Fibroblast of lung (primary cell): Measurements from ENCODE around the gene DCAF6.

Source experiments
- EZH2 ChIP-seq: IDR thresholded peaks from 2 replicates; pipeline ENCODE4 v1.5.1; 2012; ENCODE audit warnings: low read length, control low read depth, mild to moderate bottlenecking; ENCODE audit errors: missing control alignments
- TF ChIP-seq, protein P1 (sequence below), 2 donors: IDR thresholded peaks in 1 of 2; conservative IDR thresholded peaks in 1 of 2; 1 replicate in 1 of 2; 2 replicates in 1 of 2; pipeline ENCODE4 v1.5.1; 2011 to 2012; ENCODE audit warnings: low read length in 2 of 2, control low read depth in 1 of 2, inconsistent platforms in 1 of 2, low read depth in 1 of 2, mild to moderate bottlenecking in 1 of 2

DNA sequence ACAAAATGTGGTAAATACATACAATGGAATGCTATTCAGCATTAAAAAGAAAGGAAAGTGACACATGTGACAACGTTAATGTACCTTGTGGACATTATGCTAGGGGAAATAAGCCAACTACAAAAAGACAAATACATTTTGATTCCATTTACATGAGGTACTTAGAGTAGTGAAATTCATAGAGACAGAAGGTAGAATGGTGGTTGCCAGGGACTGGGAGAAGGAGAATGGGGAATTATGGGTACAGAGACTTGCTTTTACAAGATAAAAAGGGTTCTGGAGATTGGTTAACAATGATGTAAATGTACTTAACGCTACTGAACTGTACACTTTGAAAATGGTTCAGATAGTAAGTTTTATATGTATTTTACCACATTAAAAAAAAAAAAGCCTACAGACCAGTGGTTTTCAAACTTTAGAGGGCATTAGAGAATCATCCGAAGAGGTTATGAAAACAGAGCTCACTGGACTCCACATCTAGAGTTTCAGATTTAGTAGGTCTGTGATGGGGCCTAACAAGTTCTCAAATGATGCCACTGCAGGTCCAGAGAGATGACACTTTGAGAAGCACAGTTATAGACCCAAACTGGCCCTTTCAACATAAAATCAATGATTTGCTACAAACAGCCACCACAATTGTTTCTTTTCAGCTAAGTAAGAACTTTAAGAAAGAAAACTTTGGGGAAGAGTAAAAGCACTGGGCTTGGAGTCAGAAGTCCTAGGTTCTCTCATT, 13.0 kb upstream of the DCAF6 start:
- TF ChIP-seq, protein P1, sequence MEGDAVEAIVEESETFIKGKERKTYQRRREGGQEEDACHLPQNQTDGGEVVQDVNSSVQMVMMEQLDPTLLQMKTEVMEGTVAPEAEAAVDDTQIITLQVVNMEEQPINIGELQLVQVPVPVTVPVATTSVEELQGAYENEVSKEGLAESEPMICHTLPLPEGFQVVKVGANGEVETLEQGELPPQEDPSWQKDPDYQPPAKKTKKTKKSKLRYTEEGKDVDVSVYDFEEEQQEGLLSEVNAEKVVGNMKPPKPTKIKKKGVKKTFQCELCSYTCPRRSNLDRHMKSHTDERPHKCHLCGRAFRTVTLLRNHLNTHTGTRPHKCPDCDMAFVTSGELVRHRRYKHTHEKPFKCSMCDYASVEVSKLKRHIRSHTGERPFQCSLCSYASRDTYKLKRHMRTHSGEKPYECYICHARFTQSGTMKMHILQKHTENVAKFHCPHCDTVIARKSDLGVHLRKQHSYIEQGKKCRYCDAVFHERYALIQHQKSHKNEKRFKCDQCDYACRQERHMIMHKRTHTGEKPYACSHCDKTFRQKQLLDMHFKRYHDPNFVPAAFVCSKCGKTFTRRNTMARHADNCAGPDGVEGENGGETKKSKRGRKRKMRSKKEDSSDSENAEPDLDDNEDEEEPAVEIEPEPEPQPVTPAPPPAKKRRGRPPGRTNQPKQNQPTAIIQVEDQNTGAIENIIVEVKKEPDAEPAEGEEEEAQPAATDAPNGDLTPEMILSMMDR (conservative IDR thresholded peaks at IDR 0.05 in 1 of 2, IDR thresholded peaks at IDR 0.05 in 1 of 2; ENCODE audit: low read depth in 1 of 2, low read length in 2 of 2) = no peak
- TF ChIP-seq EZH2 = no peak
